NT2/D1 (cell line): ENCODE data around the gene ZHX3.

Experiments
- SUZ12 ChIP-seq: IDR thresholded peaks from 2 replicates; pipeline ENCODE4 v1.6.1; 2011; ENCODE audit not compliant: insufficient read length, insufficient read depth; ENCODE audit errors: extremely low read depth
- YY1 ChIP-seq: IDR thresholded peaks from 2 replicates; pipeline ENCODE4 v1.6.1; 2011; ENCODE audit not compliant: insufficient read length, insufficient read depth
- ZNF274 ChIP-seq: IDR thresholded peaks from 2 replicates; pipeline ENCODE4 v1.6.1; 2011; ENCODE audit warnings: mild to moderate bottlenecking, low read depth, low read length

DNA sequence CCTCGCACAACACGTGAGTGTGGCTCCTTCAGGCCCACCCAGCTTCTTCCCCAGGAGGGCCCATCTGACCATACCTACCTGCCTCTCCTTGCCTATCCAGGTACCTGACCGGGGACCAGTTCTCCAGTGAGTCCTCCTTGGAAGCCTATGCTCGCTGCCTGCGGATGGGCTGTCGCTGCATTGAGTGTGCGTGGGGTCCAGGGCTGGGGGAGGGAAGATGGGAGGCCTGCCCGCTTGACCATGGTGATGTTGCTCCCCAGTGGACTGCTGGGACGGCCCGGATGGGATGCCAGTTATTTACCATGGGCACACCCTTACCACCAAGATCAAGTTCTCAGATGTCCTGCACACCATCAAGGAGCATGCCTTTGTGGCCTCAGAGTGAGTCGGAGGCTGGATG, 153.7 kb downstream of the ZHX3 start:
- TF ChIP-seq YY1 (no peak), SUZ12 (no peak), ZNF274 (no peak)
